ENCODE data around the gene HHATL.

DNA sequence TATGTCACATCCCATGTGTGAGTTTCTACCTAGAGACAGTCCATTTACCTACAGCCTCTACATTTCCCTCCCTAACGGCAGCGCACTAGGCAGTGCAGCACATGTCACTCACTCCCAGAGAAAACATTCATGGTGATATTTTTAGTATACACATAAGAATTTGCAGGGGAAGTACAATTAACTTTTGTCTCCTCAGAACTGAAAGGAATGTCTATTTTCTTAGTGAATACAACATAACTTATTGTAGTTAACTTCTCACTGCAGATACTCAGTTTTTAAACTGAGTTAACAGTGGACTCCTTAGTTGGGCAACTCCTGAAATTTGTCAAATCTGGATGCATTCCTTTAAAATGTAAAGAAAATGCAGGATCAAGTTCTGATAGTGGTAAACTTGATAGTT is 53.6 kb downstream of the HHATL start:
- no peak for TF ChIP-seq POLR2AphosphoS5 (IDR thresholded peaks at IDR 0.05)
- TF ChIP-seq, protein P1, sequence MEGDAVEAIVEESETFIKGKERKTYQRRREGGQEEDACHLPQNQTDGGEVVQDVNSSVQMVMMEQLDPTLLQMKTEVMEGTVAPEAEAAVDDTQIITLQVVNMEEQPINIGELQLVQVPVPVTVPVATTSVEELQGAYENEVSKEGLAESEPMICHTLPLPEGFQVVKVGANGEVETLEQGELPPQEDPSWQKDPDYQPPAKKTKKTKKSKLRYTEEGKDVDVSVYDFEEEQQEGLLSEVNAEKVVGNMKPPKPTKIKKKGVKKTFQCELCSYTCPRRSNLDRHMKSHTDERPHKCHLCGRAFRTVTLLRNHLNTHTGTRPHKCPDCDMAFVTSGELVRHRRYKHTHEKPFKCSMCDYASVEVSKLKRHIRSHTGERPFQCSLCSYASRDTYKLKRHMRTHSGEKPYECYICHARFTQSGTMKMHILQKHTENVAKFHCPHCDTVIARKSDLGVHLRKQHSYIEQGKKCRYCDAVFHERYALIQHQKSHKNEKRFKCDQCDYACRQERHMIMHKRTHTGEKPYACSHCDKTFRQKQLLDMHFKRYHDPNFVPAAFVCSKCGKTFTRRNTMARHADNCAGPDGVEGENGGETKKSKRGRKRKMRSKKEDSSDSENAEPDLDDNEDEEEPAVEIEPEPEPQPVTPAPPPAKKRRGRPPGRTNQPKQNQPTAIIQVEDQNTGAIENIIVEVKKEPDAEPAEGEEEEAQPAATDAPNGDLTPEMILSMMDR (IDR thresholded peaks at IDR 0.05), result no peak
- TF ChIP-seq POLR2A (IDR thresholded peaks at IDR 0.05), result no peak
